NCI-H2196 treated with DMSO at 0.1 percent for 48 hours (cell line): ENCODE measurements around the gene MARK4.
"Not testable (repeated sequence)": the region's sequence is repeated elsewhere in the genome, so short reads cannot be mapped to it uniquely, and the experiment has no call there.

Experiments used
- DNase-seq: peaks from one replicate; lab custom pipeline; 2025; ENCODE audit not compliant: unreplicated experiment; lab: John Stamatoyannopoulos, UW

The MARK4 gene

GRCh38 chr19:45304141-45304926 lies 53.3 kb downstream of the MARK4 start:
- DNase-seq, result no peak

DNA sequence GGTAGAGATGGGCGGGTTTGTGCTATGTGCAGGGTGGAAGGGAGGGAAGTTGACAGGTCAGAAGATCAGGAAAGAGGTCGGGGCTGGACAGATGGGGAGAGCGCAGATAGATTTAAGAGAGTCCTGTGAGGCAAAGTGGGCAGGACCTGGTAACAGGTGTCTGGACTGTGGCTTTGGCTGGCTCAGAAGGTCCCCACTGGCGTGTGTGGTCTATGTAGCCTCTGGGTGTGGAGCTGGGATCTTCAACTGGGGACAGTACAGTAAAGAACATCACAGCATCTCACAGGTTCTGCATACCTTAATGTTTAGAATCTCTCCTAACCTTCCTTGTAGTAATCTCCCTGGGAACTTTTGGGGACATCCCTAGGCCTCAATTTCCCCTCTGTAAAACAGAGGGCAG lies 53.9 kb downstream of the MARK4 start:
- no peak for DNase-seq

DNA sequence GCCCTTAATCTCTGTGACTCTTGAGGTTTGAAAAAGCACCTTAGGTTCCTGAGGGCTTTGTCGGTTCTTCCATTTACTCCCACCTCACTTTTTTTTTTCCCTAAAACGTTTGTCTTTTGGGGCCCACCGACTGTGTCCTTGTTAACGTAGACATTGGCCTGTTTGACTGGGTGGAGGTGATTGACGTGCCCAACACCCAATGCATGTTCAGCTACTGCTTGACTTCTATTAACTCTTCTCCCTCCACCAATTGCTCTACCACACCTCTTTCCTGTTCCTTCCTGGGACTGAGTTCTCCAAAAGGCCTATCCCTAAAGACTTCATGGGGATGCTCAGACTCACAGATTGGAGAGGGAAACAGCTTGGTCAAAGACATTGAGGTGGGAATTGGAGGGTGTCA lies 54.4 kb downstream of the MARK4 start:
- DNase-seq, result no peak

- no peak for DNase-seq
These were observed 55.0 kb downstream of the MARK4 start for GRCh38 chr19:45306040-45306439.

DNA sequence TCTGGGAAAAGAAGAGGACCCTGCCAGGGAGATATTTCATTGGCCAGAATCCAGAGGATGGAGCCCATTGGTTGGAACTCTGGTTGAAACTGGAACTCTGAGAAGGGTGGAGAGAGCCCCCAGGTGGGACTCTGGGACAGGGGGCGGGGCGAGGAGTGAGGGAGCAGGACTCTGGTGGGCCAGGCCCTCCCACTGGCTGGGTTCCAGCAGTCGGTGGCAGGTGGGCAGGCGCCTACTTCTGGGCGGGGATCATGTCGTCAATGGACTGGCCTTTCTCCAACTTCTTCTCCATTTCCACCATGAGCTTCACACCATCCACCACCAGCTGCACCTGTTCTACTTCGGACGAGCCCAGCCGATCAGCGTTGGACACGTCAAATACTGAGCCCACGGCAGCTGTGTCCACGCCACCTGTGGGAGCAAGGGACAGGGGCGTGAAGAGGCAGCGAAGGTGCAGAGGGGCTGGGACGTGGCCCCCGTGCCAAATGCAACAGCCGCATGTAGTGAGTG lies 55.5 kb downstream of the MARK4 start:
- DNase-seq, result peak; percentile 77

DNA sequence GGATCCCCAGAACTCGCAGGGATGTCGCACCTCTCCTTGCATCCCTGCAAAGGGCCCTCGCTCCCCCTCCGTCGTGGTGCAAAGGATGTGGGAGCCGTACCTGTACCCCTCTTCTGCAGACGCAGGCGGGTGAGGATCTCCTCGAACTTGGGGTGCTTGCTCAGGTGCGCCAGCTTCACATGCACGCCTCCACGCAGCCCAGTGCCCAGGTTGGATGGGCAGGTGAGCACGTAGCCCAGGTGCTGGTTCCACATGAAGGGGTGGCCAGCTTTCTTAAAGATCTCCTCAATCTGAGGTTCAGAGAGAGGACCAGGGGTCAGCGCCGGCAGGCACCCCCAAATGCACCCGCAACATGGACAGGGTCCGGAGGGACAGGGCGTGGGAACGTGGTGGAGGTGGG lies 56.3 kb downstream of the MARK4 start:
- no peak for DNase-seq

DNA sequence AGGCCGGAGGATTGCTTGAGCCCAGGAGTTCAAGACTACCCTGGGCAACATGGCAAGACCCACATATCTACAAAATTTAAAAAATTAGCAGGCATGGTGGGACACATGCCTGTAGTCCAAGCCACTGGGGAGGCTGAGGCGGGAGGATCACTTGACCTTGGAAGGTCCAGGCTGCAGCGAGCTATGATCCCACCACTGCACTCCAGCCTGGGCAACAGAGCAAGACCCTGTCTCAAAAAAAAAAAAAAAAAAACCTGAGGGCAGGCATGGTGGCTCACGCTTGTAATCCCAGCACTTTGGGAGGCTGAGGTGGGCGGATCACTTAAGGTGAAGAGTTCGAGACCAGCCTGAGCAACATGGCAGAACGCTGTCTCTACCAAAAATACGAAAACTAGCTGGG lies 58.3 kb downstream of the MARK4 start:
- not testable (repeated sequence) for DNase-seq

DNA sequence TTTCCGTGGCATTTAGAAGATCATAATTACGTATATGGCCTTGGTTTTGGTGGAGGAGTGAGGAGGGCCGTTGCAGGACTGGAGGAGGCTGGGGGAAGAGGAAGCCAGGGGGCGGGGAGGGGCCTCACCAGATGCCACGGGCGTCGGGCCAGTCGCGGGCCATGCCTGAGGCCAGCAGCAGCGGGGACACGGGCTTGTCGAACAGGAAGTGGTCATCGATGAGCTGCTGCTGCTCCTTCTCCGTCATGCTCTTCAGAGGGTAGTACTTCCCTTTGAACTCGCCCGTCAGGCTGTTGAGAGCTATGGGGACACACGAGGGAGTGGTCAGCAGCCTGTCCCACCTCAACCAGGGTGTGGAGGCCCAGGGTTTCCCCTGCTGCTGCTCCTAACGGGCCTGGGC lies 60.5 kb downstream of the MARK4 start:
- no peak for DNase-seq

DNA sequence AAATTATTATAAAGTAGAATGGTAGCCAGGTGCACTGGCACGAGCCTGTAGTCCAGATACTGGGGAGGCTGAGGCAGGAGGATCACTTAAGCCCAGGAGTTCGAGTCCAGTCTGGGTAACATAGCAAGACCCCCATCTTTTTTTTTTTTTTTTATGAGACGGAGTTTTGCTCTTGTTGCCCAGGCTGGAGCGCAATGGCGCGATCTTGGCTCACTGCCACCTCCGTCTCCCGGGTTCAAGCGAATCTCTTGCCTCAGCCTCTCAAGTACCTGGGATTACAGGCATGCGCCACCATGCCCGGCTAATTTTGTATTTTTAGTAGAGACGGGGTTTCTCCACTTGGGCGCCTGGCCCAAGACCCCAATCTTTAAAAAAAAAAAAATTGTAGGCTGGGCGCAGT lies 61.2 kb downstream of the MARK4 start:
- DNase-seq, result not testable (repeated sequence)

DNA sequence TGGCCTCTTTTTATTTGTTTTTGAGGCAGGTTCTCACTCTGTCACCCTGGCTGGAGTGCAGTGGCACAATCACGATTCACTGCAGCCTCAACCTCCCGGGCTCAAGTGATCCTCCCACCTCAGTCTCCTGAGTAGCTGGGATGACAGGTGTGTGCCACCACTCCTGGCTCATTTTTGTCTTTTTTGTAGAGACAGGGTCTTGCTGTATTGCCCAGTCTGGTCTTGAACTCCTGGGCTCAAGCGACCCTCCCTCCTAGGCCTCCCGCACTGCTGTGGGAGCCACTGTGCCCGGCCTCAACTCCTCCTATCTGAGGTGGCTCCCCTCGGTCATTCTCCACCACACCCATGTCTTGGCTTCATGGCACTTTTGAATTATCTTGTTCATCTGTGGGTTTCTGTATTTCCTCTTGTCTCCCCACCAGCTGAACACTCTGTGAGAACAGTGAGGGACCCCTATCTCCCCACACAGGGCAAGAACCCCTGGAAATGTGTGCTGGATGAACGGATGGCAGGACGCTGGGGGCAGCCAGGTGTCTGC lies 63.7 kb downstream of the MARK4 start:
- DNase-seq, result no peak

DNA sequence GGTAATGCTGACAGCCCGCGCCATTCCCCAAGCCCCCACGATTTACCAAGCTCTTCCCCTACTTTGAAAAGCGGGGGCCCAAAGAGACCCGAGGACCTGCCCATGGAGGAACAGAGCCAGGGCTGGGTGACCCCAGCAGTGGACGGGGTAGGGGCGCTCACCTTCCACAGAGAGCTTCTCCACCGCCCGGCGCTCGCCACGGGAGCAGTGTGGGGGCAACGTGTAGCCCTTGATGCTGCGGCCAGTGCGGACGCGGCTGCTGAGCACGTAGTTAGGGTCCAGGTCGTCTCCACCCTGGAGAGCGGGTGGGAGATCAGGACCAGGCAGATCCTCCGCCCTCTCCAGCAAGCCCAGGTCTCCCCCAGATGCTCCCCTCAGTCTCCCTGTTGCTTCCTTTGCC lies 64.2 kb downstream of the MARK4 start:
- no peak for DNase-seq

GRCh38 chr19:45320997-45321775 lies 70.1 kb downstream of the MARK4 start:
- DNase-seq, result no peak

- no peak for DNase-seq
These were observed 70.8 kb downstream of the MARK4 start for GRCh38 chr19:45321848-45322247.

GRCh38 chr19:45322311-45322710 lies 71.2 kb downstream of the MARK4 start:
- DNase-seq, result no peak

GRCh38 chr19:45322744-45323281 lies 71.7 kb downstream of the MARK4 start, which contains the start of gene CKM:
CKM (minus strand) TSS chr19:45322875; CDS start chr19:45319713, 3,162 bp downstream.
- no peak for DNase-seq

GRCh38 chr19:45323671-45324081 lies 72.6 kb downstream of the MARK4 start:
- DNase-seq, result no peak

DNA sequence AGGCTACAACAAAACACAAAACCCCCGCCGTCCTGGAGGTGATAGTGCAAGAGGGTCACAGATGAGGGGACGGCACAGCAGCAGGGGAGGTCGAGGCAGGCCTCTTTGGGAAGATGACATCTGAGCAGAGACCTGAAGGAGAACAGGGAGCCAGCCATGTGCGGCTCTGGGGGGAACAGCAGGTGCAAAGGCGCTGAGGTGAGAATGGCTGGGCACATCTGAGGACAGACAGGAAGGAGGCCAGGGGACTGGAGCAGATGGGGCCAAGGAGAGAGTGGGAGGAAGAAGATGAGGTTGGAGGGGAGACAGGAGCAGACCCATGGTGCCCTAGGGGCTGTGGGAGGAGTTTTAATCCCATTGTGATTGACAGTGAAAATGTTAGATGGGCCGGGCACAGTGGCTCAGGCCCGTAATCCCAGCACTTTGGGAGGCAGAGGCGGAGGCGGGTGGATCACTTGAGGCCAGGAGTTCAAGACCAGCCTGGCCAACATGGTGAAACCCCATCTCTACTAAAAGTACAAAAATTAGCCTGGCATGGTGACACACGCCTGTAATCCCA lies 73.4 kb downstream of the MARK4 start:
- DNase-seq, result no peak

DNA sequence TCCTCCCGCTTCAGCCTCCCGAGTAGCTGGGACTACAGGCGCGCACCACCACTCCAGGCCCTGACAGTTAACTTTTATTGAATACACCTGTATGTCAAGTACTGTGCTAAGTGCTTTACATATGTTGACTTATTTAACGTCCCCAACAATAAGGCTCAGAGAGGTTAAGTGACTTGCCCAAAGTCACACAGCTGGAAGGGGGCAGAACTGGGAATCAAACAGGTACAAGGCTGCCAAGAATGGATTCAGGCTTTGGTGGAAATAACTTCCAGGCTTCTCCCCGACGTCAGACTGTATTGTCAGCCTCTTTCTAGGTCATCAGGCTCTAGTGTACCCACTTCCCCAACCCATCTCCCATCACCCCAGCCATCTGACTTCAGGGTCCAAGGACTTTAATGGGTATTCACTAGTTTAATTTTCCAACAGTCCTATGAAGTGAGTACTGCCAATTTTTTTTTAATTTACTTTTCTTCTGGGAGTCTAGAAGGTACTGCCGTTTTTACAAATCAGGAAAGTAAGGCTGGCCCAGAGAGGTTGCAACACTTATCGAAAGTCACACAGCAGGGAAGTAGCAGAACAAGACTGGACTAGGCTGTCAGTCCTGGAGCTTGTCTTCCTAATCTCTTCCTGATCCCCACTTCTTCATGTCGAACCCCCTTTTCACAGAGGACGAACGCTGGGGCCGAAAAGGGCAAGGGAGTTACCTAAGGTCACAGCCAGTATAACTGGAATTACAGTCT lies 76.5 kb downstream of the MARK4 start:
- DNase-seq, result no peak

DNA sequence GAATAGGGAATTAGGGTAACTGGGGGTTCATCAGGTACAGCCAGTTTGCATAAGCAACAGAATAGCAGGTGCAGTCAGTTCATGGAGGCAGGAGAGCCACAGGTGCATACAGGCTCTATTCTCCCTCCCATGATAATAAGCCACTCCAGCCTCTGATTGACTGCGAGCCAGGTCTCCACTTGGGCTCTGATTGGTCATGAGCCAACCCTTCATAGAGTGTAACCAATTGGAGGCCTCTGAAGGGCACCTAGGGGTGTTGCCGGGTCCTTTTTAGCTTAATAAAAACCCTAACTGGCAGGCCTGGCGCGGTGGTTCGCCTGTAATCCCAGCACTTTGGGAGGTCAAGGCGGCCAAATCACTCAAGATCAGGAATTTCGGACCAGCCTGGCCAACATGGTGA lies 80.3 kb downstream of the MARK4 start:
- peak; percentile 92 for DNase-seq

GRCh38 chr19:45333609-45334303 lies 82.7 kb downstream of the MARK4 start:
- DNase-seq, result no peak
